Measurements from ENCODE around the gene SCO2.
A peak's percentile ranks its signal among the peaks of the same experiment; 100 is the strongest.

SCO2 gene

GRCh38 chr22:50481045-50481439 lies 44.4 kb downstream of the SCO2 start:
- no peaks in the 10 kb centered on the region for H3K36me3 ChIP-seq (ENCODE audit: control insufficient read depth in 2 of 2, insufficient read depth in 1 of 2, low read length in 2 of 2)
- ChIA-PET CTCF (interaction anchor here (1.2 kb wide), 1 partner anchor 17 kb away, joined by 5 read pairs; no protein-coding TSS in a partner anchor), POLR2A (no interaction called here)
- no peak overlapping the region for H3K4me3 ChIP-seq (ENCODE audit: low read depth, low read length)
- TF ChIP-seq ZNF157 (tag by site-specific recombination; IDR thresholded peaks at IDR 0.05): no peak
- no peak for TF ChIP-seq ZNF121 (tag by site-specific recombination; IDR thresholded peaks at IDR 0.05)
- TF ChIP-seq ELK4 (IDR thresholded peaks at IDR 0.05; ENCODE audit: borderline replicate concordance, low read depth, low read length): no peak
- no peak for TF ChIP-seq ZBTB6 (tag by site-specific recombination; IDR thresholded peaks at IDR 0.05)
- no peak for TF ChIP-seq ZNF366 (tag by site-specific recombination; conservative IDR thresholded peaks at IDR 0.05)
- H3K4me1 ChIP-seq (ENCODE audit: control insufficient read depth, insufficient read depth, low read length): no peaks in the 10 kb centered on the region
- no peak overlapping the region for H3K27ac ChIP-seq (ENCODE audit: extremely low read depth, low read depth, low read length)
- no peaks in the 10 kb centered on the region for H3K9me3 ChIP-seq (ENCODE audit: control insufficient read depth, insufficient read depth, low read depth, low read length)

GRCh38 chr22:50479721-50480120 lies 45.7 kb downstream of the SCO2 start:
- CTCF ChIA-PET: interaction anchor here (0.7 to 2.4 kb wide), 3 partner anchors 18 to 203 kb away, joined by 3 to 12 read pairs (median 4); partner anchors contain the start of gene SCO2
- no peak overlapping the region for H3K4me3 ChIP-seq (ENCODE audit: low read depth, low read length)
- POLR2A ChIA-PET: interaction anchor here (0.5 to 1.1 kb wide), 3 partner anchors 9 to 113 kb away, joined by 3 to 5 read pairs (median 4); no protein-coding TSS in a partner anchor
- TF ChIP-seq ZIC2 (tag by site-specific recombination; IDR thresholded peaks at IDR 0.05) (peak; percentile 67), ZNF692 (tag by site-specific recombination; IDR thresholded peaks at IDR 0.05) (no peak), ZSCAN4 (tag by site-specific recombination; IDR thresholded peaks at IDR 0.05) (no peak)
- no peaks in the 10 kb centered on the region for H3K36me3 ChIP-seq (ENCODE audit: control insufficient read depth in 2 of 2, insufficient read depth in 1 of 2, low read length in 2 of 2)
- H3K9me3 ChIP-seq (ENCODE audit: control insufficient read depth, insufficient read depth, low read depth, low read length): no peaks in the 10 kb centered on the region
- no peak overlapping the region for H3K27ac ChIP-seq (ENCODE audit: extremely low read depth, low read depth, low read length)
- peaks cover 4% of the 10 kb centered on the region; the same call in 1 of the 2 replicates for H3K4me1 ChIP-seq (ENCODE audit: control insufficient read depth, insufficient read depth, low read length)

GRCh38 chr22:50477923-50478322 lies 47.5 kb downstream of the SCO2 start:
- Histone ChIP-seq H3K27ac (ENCODE audit: extremely low read depth, low read depth, low read length) (no peak overlapping the region), H3K9me3 (ENCODE audit: control insufficient read depth, insufficient read depth, low read depth, low read length) (no peaks in the 10 kb centered on the region), H3K4me3 (ENCODE audit: low read depth, low read length) (no peak overlapping the region), H3K4me1 (ENCODE audit: control insufficient read depth, insufficient read depth, low read length) (peaks cover 11% of the 10 kb centered on the region), H3K36me3 (ENCODE audit: control insufficient read depth in 2 of 2, insufficient read depth in 1 of 2, low read length in 2 of 2) (peaks cover 2 to 8% of the 10 kb centered on the region in 2 experiments; a peak in 2 of 3 replicates)
- 0 out of 2 replicates have a peak, but pooled peaks have one; percentile 9 for TF ChIP-seq SP2 (tag by site-specific recombination; IDR thresholded peaks at IDR 0.05)
- no peak for TF ChIP-seq ZNF549 (tag by site-specific recombination; IDR thresholded peaks at IDR 0.05)
- no peak for TF ChIP-seq ZSCAN5A (tag by site-specific recombination; IDR thresholded peaks at IDR 0.05)
- no peak for TF ChIP-seq ZBTB48 (tag by site-specific recombination; IDR thresholded peaks at IDR 0.05)
- 0 out of 2 replicates have a peak, but pooled peaks have one; percentile 22 for TF ChIP-seq ZNF335 (tag by site-specific recombination; conservative IDR thresholded peaks at IDR 0.05)
- POLR2A ChIA-PET: no interaction called here
- CTCF ChIA-PET: interaction anchor here (2.4 kb wide), 1 partner anchor 20 kb away, joined by 12 read pairs; no protein-coding TSS in a partner anchor
